PC-3 (cell line): ENCODE data around the gene SLC43A2. TPM values are rescaled to one million over a fixed set of nuclear protein-coding genes. Genes with fewer than 3 reads are reported as not detected.
A peak's percentile ranks its signal among the peaks of the same experiment; 100 is the strongest.

Experiments
- ATAC-seq: fragments of 200-7000 bp; cut with Tn5 transposase; 2 replicates; pipeline ENCODE4 v1.9.1; 2020; ENCODE audit warnings: mild to moderate bottlenecking, moderate library complexity
- BruUV-seq: library from RNA; stranded (reverse); fragments of 400-500 nt; replicated peaks from 2 replicates; lab custom pipeline; 2021; lab: Mats Ljungman, UMichigan
- CTCF ChIA-PET: fragments of 300-600 bp; sonication (Branson Sonifier 250); formaldehyde crosslinking; loops from one replicate; lab custom pipeline; 2022; ENCODE audit warnings: antibody characterized with exemption; lab: Charles Lee
- POLR2A ChIA-PET: fragments of 300-600 bp; sonication (Branson Sonifier 250); formaldehyde crosslinking; loops from one replicate; lab custom pipeline; 2022; ENCODE audit warnings: antibody characterized with exemption; ENCODE audit not compliant: unreplicated experiment; lab: Charles Lee
- DNase-seq: peaks from one replicate; pipeline ENCODE4 v3.0.0-alpha.2; 2015
- H2AFZ ChIP-seq: fragments of 300-600 bp; sonication (generic); 2 replicates; pipeline ENCODE4 v1.6.0; 2016; ENCODE audit warnings: antibody characterized with exemption, low read length
- H3F3A ChIP-seq: fragments of 300-600 bp; sonication (generic); one replicate; pipeline ENCODE4 v1.6.0; 2017; ENCODE audit warnings: antibody characterized with exemption, low read length, control low read depth, mild to moderate bottlenecking; ENCODE audit not compliant: unreplicated experiment
- H3K27ac ChIP-seq: fragments of 300-600 bp; sonication (generic); 2 replicates; pipeline ENCODE4 v1.5.1; 2016; ENCODE audit warnings: mild to moderate bottlenecking, low read length
- H3K27me3 ChIP-seq: fragments of 300-600 bp; sonication (generic); 2 replicates; pipeline ENCODE4 v1.6.1; 2016; ENCODE audit warnings: low read length, mixed read lengths
- H3K36me3 ChIP-seq: fragments of 300-600 bp; sonication (generic); 2 replicates; pipeline ENCODE4 v1.6.1; 2016; ENCODE audit warnings: low read depth, mixed run types, low read length, mixed read lengths
- H3K4me1 ChIP-seq: fragments of 300-600 bp; sonication (generic); 2 replicates; pipeline ENCODE4 v1.5.1; 2016; ENCODE audit warnings: low read length; ENCODE audit not compliant: insufficient read depth
- H3K4me2 ChIP-seq: fragments of 300-600 bp; sonication (generic); 2 replicates; pipeline ENCODE4 v1.6.0; 2016; ENCODE audit warnings: low read length
- H3K4me3 ChIP-seq: fragments of 300-600 bp; sonication (generic); 2 replicates; pipeline ENCODE4 v1.5.1; 2016; ENCODE audit warnings: mild to moderate bottlenecking, low read length, mixed read lengths
- H3K79me2 ChIP-seq: fragments of 300-600 bp; sonication (generic); 2 replicates; pipeline ENCODE4 v1.6.1; 2017; ENCODE audit warnings: low read length, mixed read lengths
- H3K9ac ChIP-seq: fragments of 300-600 bp; sonication (generic); 2 replicates; pipeline ENCODE4 v1.6.0; 2016; ENCODE audit warnings: mild to moderate bottlenecking, low read length
- H3K9me2 ChIP-seq: fragments of 300-600 bp; sonication (generic); replicated peaks from 2 replicates; pipeline ENCODE4 v1.6.1; 2016; ENCODE audit warnings: mixed run types, low read length, mixed read lengths
- H3K9me3 ChIP-seq: fragments of 300-600 bp; sonication (generic); 2 replicates; pipeline ENCODE4 v1.6.1; 2016; ENCODE audit warnings: low read length, mixed read lengths
- H4K20me1 ChIP-seq: fragments of 300-600 bp; sonication (generic); 2 replicates; pipeline ENCODE4 v1.6.1; 2016; ENCODE audit warnings: low read length, mixed read lengths
- CTCF ChIP-seq: fragments of 300-600 bp; sonication (generic); conservative IDR thresholded peaks from 2 replicates; pipeline ENCODE4 v1.5.1; 2017; ENCODE audit warnings: antibody characterized with exemption, low read depth, mild to moderate bottlenecking, low read length
- EZH2 ChIP-seq: fragments of 300-600 bp; sonication (generic); IDR thresholded peaks from one replicate; pipeline ENCODE4 v1.6.1; 2017; ENCODE audit warnings: antibody characterized with exemption, mild to moderate bottlenecking, low read length; ENCODE audit not compliant: unreplicated experiment
- EZH2phosphoT487 ChIP-seq: fragments of 300-600 bp; sonication (generic); IDR thresholded peaks from 2 replicates; pipeline ENCODE4 v1.6.1; 2018; ENCODE audit warnings: mild to moderate bottlenecking, antibody characterized with exemption, low read length, borderline replicate concordance
- intact Hi-C: fragments of 100-400 bp; cut with micrococcal nuclease; formaldehyde crosslinking; loops from 2 replicates; pipeline ENCODE4 v1.9.0; 2023
- total RNA-seq: library from RNA; depleted of rRNA; stranded (reverse); fragments of >200 nt; gene quantifications from 2 replicates; pipeline ENCODE4 v1.2.3, GENCODE V29; 2014

Gene SLC43A2
- total RNA-seq, 1 experiment from 2014 or later: 6.2 TPM

GRCh38 chr17:1643293-1643998, 14.8 kb upstream of the SLC43A2 start:
- ATAC-seq: peak; percentile 49
- peak; percentile 62; the same call in 1 of the 2 replicates for TF ChIP-seq EZH2phosphoT487
- no peak for TF ChIP-seq EZH2
- TF ChIP-seq CTCF: peak; percentile 31; the same call in 1 of the 2 replicates
- Histone ChIP-seq H3F3A (no peaks in the 10 kb centered on the region), H3K4me2 (peak overlapping the region; percentile 82), H3K27me3 (no peaks in the 10 kb centered on the region), H3K4me1 (peaks cover 16% of the 10 kb centered on the region), H3K9me3 (no peaks in the 10 kb centered on the region), H3K9me2 (no peaks in the 10 kb centered on the region), H2AFZ (peak overlapping the region; percentile 38; the same call in 1 of the 2 replicates), H3K79me2 (no peaks in the 10 kb centered on the region), H3K9ac (no peak overlapping the region), H3K27ac (no peak overlapping the region), H3K4me3 (peak overlapping the region; percentile 66), H4K20me1 (no peaks in the 10 kb centered on the region), H3K36me3 (no peaks in the 10 kb centered on the region)
- intact Hi-C loops: no loop called here
- peak; percentile 68 for DNase-seq
- CTCF ChIA-PET: interaction anchor here (0.6 kb wide), 1 partner anchor 647 kb away, joined by 6 read pairs; the partner anchor contains the start of gene TIMM22
- no TSS peak for BruUV-seq
- POLR2A ChIA-PET: no interaction called here

GRCh38 chr17:1641065-1641403, 12.4 kb upstream of the SLC43A2 start:
- Histone ChIP-seq H3K4me3 (no peak overlapping the region), H3K4me1 (peaks cover 12% of the 10 kb centered on the region), H3K27me3 (no peaks in the 10 kb centered on the region), H3K36me3 (no peaks in the 10 kb centered on the region), H3K9me3 (no peaks in the 10 kb centered on the region), H4K20me1 (no peaks in the 10 kb centered on the region), H3K27ac (no peak overlapping the region), H3K9me2 (no peaks in the 10 kb centered on the region), H3F3A (no peaks in the 10 kb centered on the region), H3K4me2 (no peak overlapping the region), H3K9ac (no peak overlapping the region), H3K79me2 (no peaks in the 10 kb centered on the region), H2AFZ (no peak overlapping the region)
- TF ChIP-seq EZH2: no peak
- no peak for TF ChIP-seq EZH2phosphoT487
- no peak for TF ChIP-seq CTCF
- ATAC-seq: no peak
- POLR2A ChIA-PET: no interaction called here
- CTCF ChIA-PET: no interaction called here
- intact Hi-C loops: no loop called here
- BruUV-seq: no TSS peak
- no peak for DNase-seq

- Histone ChIP-seq H3K4me1 (peaks cover 12% of the 10 kb centered on the region), H3K27ac (no peak overlapping the region), H3K9ac (no peak overlapping the region), H3K4me3 (no peak overlapping the region), H3K4me2 (no peak overlapping the region), H4K20me1 (no peaks in the 10 kb centered on the region), H3K36me3 (no peaks in the 10 kb centered on the region), H3K27me3 (no peaks in the 10 kb centered on the region), H3K9me2 (no peaks in the 10 kb centered on the region), H3F3A (no peaks in the 10 kb centered on the region), H3K79me2 (no peaks in the 10 kb centered on the region), H2AFZ (no peak overlapping the region), H3K9me3 (no peaks in the 10 kb centered on the region)
- no peak for TF ChIP-seq EZH2phosphoT487
- no peak for TF ChIP-seq CTCF
- TF ChIP-seq EZH2: no peak
- BruUV-seq: no TSS peak
- DNase-seq (no peak), ATAC-seq (no peak)
- ChIA-PET POLR2A (no interaction called here), CTCF (no interaction called here)
- intact Hi-C loops: no loop called here
Observed at GRCh38 chr17:1640329-1641064, 11.9 kb upstream of the SLC43A2 start.
